ENCODE data around the gene HJV.
A peak's percentile ranks its signal among the peaks of the same experiment; 100 is the strongest.
"Not testable (repeated sequence)": the region's sequence is repeated elsewhere in the genome, so short reads cannot be mapped to it uniquely, and the experiment has no call there.

Gene HJV

GRCh38 chr1:146021622-146022402 lies at the start of gene HJV:
HJV (minus strand) TSS chr1:146021735; CDS start chr1:146020231, 1,504 bp downstream.
- H3K27ac ChIP-seq (ENCODE audit: extremely low read depth, low read depth, low read length) = no peak within 1 kb of the TSS
- TF ChIP-seq SETDB1 (IDR thresholded peaks at IDR 0.05; ENCODE audit: insufficient read length, low read length) = no peak
- no peaks in the 10 kb centered on the region for H3K4me1 ChIP-seq (ENCODE audit: control insufficient read depth, insufficient read depth, low read length)
- no peaks in the 10 kb centered on the region for H3K36me3 ChIP-seq (ENCODE audit: control insufficient read depth in 2 of 2, insufficient read depth in 1 of 2, low read length in 2 of 2)
- CTCF ChIA-PET = interaction anchor here (0.8 to 3.3 kb wide), 6 partner anchors 9 to 176 kb away, joined by 3 to 16 read pairs (median 6); partner anchors contain the start of gene NUDT17
- H3K4me3 ChIP-seq (ENCODE audit: low read depth, low read length) = no peak within 1 kb of the TSS
- POLR2A ChIA-PET = interaction anchor here (0.6 to 1.3 kb wide), 2 partner anchors 30 to 93 kb away, joined by 3 to 6 read pairs; no protein-coding TSS in a partner anchor
- no peaks in the 10 kb centered on the region for H3K9me3 ChIP-seq (ENCODE audit: control insufficient read depth, insufficient read depth, low read depth, low read length)

- CTCF ChIA-PET = not testable (repeated sequence)
Observed at GRCh38 chr1:146059148-146059547, 37.6 kb upstream of the HJV start.

GRCh38 chr1:146051852-146052676 lies 30.5 kb upstream of the HJV start:
- Histone ChIP-seq H3K27ac (ENCODE audit: extremely low read depth, low read depth, low read length) (peak overlapping the region; percentile 90), H3K4me3 (ENCODE audit: low read depth, low read length) (peak overlapping the region; percentile 35)
- H3K9me3 ChIP-seq (ENCODE audit: control insufficient read depth, insufficient read depth, low read depth, low read length); H3K36me3 ChIP-seq (ENCODE audit: control insufficient read depth in 2 of 2, insufficient read depth in 1 of 2, low read length in 2 of 2); H3K4me1 ChIP-seq (ENCODE audit: control insufficient read depth, insufficient read depth, low read length): not testable (repeated sequence)
- CTCF ChIA-PET = interaction anchor here (0.7 to 1.3 kb wide), 3 partner anchors 13 to 79 kb away, joined by 3 to 6 read pairs (median 4); no protein-coding TSS in a partner anchor
- POLR2A ChIA-PET = interaction anchor here (1.0 to 3.7 kb wide), 7 partner anchors 9 to 193 kb away, joined by 3 to 82 read pairs (median 6); partner anchors contain the start of genes ANKRD34A, HJV, LIX1L and PIAS3
- TF ChIP-seq ZBTB11 (tag by site-specific recombination; conservative IDR thresholded peaks at IDR 0.05; ENCODE audit: low read depth) (peak; percentile 38; the same call in 1 of the 2 replicates), ZNF558 (tag by site-specific recombination; IDR thresholded peaks at IDR 0.05) (peak; percentile 73; the same call in 1 of the 2 replicates), ZBTB10 (tag by site-specific recombination; IDR thresholded peaks at IDR 0.05) (peak; percentile 37; the same call in 1 of the 2 replicates), ZNF76 (tag by site-specific recombination; IDR thresholded peaks at IDR 0.05; ENCODE audit: borderline replicate concordance, low read depth) (peak; percentile 92), ZXDB (tag by site-specific recombination; IDR thresholded peaks at IDR 0.05) (peak; percentile 88), HIC1 (tag by site-specific recombination; IDR thresholded peaks at IDR 0.05) (peak; percentile 49; the same call in 1 of the 2 replicates), YY1 (tag by site-specific recombination; IDR thresholded peaks at IDR 0.05) (0 out of 2 replicates have a peak, but pooled peaks have one; percentile 26), KLF1 (tag by site-specific recombination; IDR thresholded peaks at IDR 0.05) (0 out of 2 replicates have a peak, but pooled peaks have one; percentile 29), KLF8 (tag by site-specific recombination; IDR thresholded peaks at IDR 0.05) (peak; percentile 41; the same call in 1 of the 2 replicates), ZNF600 (tag by site-specific recombination; IDR thresholded peaks at IDR 0.05) (peak; percentile 90), ZNF768 (tag by site-specific recombination; IDR thresholded peaks at IDR 0.05) (0 out of 2 replicates have a peak, but pooled peaks have one; percentile 48), IKZF3 (tag by site-specific recombination; IDR thresholded peaks at IDR 0.05) (peak; percentile 98), FEZF1 (tag by site-specific recombination; IDR thresholded peaks at IDR 0.05) (peak; percentile 94), ZNF184 (tag by site-specific recombination; IDR thresholded peaks at IDR 0.05) (0 out of 2 replicates have a peak, but pooled peaks have one; percentile 14), KLF16 (tag by site-specific recombination; IDR thresholded peaks at IDR 0.05) (0 out of 2 replicates have a peak, but pooled peaks have one; percentile 32), ZBTB44 (tag by site-specific recombination; IDR thresholded peaks at IDR 0.05) (peak; percentile 67)

More at GRCh38 chr1:146059148-146059547, 37.6 kb upstream of the HJV start:
- POLR2A ChIA-PET; H3K27ac ChIP-seq (ENCODE audit: extremely low read depth, low read depth, low read length); H3K9me3 ChIP-seq (ENCODE audit: control insufficient read depth, insufficient read depth, low read depth, low read length); H3K36me3 ChIP-seq (ENCODE audit: control insufficient read depth in 2 of 2, insufficient read depth in 1 of 2, low read length in 2 of 2); H3K4me1 ChIP-seq (ENCODE audit: control insufficient read depth, insufficient read depth, low read length); H3K4me3 ChIP-seq (ENCODE audit: low read depth, low read length): not testable (repeated sequence)
